Immature natural killer cell (primary cell): ENCODE results near the gene PAX5. TPM values are rescaled to one million over a fixed set of nuclear protein-coding genes. Genes with fewer than 3 reads are reported as not detected.
"Not testable (repeated sequence)": the region's sequence is repeated elsewhere in the genome, so short reads cannot be mapped to it uniquely, and the experiment has no call there.

ENCODE experiments used
- DNase-seq, 3 donors: peaks; one replicate each; pipeline ENCODE4 v3.0.0; 2022; ENCODE audit warnings: mixed read lengths in 1 of 3
- H3K27ac Mint-ChIP-seq, 6 donors: one replicate each; pipeline ENCODE4 v1.8.0; 2020; ENCODE audit warnings: mixed read lengths in 6 of 6, mild to moderate bottlenecking in 5 of 6, inconsistent platforms in 4 of 6, moderate library complexity in 3 of 6
- H3K27me3 Mint-ChIP-seq, 3 donors: one replicate each; pipeline ENCODE4 v1.8.0; 2020 to 2021; ENCODE audit warnings: low read depth in 3 of 3, mild to moderate bottlenecking in 3 of 3, mixed read lengths in 3 of 3, moderate library complexity in 3 of 3, inconsistent platforms in 1 of 3
- H3K36me3 Mint-ChIP-seq, 3 donors: one replicate each; pipeline ENCODE4 v1.8.0; 2020; ENCODE audit warnings: mixed read lengths in 3 of 3, inconsistent platforms in 2 of 3, mild to moderate bottlenecking in 2 of 3
- H3K4me1 Mint-ChIP-seq, 2 donors: one replicate each; pipeline ENCODE4 v1.8.0; 2020; ENCODE audit warnings: inconsistent platforms in 2 of 2, mild to moderate bottlenecking in 2 of 2, mixed read lengths in 2 of 2, moderate library complexity in 1 of 2
- H3K4me3 Mint-ChIP-seq, 5 donors: one replicate each; pipeline ENCODE4 v1.8.0; 2020; ENCODE audit warnings: mild to moderate bottlenecking in 5 of 5, mixed read lengths in 5 of 5, inconsistent platforms in 3 of 5, moderate library complexity in 3 of 5
- H3K9me3 Mint-ChIP-seq, 6 donors: one replicate each; pipeline ENCODE4 v1.8.0; 2020; ENCODE audit warnings: mild to moderate bottlenecking in 6 of 6, mixed read lengths in 6 of 6, inconsistent platforms in 4 of 6, moderate library complexity in 3 of 6
- polyA plus RNA-seq, 3 donors: library from polyadenylated mRNA; unstranded; fragments of 300-500 nt; fragmentation: Illumina TruSeq; gene quantifications; one replicate each; pipeline ENCODE4 v1.2.3, GENCODE V29; 2021

PAX5 gene
- polyA plus RNA-seq = under 1 TPM in 1 of 3 donors, not detected in 2; 0.03 TPM

- Mint-ChIP-seq H3K9me3 (peaks cover 0 to 8% (median 0%) of the 10 kb centered on the region in 6 donors), H3K27me3 (peaks cover 24 to 68% (median 60%) of the 10 kb centered on the region in 3 donors), H3K4me1 (peaks cover 48 to 51% of the 10 kb centered on the region in 2 donors), H3K4me3 (peak within 1 kb of the TSS; percentile 63 to 79 (median 75)), H3K27ac (no peak within 1 kb of the TSS), H3K36me3 (peaks cover 0 to 4% (median 0%) of the 10 kb centered on the region in 3 donors)
- DNase-seq = no peak
Observed at GRCh38 chr9:37033682-37034304, at the start of gene PAX5. Gene PAX5, minus strand, starts transcription at chr9:37034268. Its CDS starts 237 bp downstream, at chr9:37034031.

GRCh38 chr9:37083654-37084053 lies 49.6 kb upstream of the PAX5 start:
- H3K9me3 Mint-ChIP-seq = no peaks in the 10 kb centered on the region
- H3K36me3 Mint-ChIP-seq = peaks cover 7 to 13% (median 8%) of the 10 kb centered on the region in 3 donors
- H3K27me3 Mint-ChIP-seq = peaks cover 5 to 9% (median 7%) of the 10 kb centered on the region in 3 donors
- H3K4me3 Mint-ChIP-seq = no peak overlapping the region
- H3K4me1 Mint-ChIP-seq = peaks cover 36 to 69% of the 10 kb centered on the region in 2 donors
- H3K27ac Mint-ChIP-seq = no peak overlapping the region
- no peak for DNase-seq

GRCh38 chr9:37082214-37082765 lies 48.2 kb upstream of the PAX5 start:
- H3K4me1 Mint-ChIP-seq = peaks cover 36 to 69% of the 10 kb centered on the region in 2 donors
- peaks cover 5 to 9% (median 7%) of the 10 kb centered on the region in 3 donors for H3K27me3 Mint-ChIP-seq
- H3K9me3 Mint-ChIP-seq = no peaks in the 10 kb centered on the region
- H3K36me3 Mint-ChIP-seq = peaks cover 7 to 8% (median 7%) of the 10 kb centered on the region in 3 donors
- H3K4me3 Mint-ChIP-seq = peak overlapping the region in 1 of 5 donors; percentile 98
- peak overlapping the region in 2 of 6 donors; percentile 7 to 62 for H3K27ac Mint-ChIP-seq
- DNase-seq = no peak

DNA sequence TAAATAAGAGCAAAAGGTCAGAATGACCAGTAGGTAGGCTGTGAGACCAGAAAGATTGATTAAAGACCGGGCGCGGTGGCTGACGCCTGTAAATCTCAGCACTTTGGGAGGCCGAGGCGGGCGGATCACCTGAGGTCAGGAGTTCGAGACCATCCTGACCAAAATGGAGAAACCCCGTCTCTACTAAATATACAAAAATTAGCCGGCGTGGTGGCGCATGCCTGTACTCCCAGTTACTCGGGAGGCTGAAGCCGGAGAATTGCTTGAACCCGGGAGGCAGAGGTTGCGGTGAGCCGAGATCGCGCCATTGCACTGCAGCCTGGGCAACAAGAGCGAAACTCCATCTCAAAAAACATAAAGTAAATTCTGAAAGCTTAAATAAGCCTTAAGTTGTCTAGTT lies 47.4 kb upstream of the PAX5 start:
- not testable (repeated sequence) for H3K27me3 Mint-ChIP-seq, DNase-seq, H3K36me3 Mint-ChIP-seq, H3K9me3 Mint-ChIP-seq
- H3K4me3 Mint-ChIP-seq = peak overlapping the region in 4 of 5 donors; percentile 97 to 100 (median 98)
- H3K4me1 Mint-ChIP-seq = peaks cover 36 to 69% of the 10 kb centered on the region in 2 donors
- peak overlapping the region in 3 of 6 donors; percentile 41 to 94 (median 52) for H3K27ac Mint-ChIP-seq

DNA sequence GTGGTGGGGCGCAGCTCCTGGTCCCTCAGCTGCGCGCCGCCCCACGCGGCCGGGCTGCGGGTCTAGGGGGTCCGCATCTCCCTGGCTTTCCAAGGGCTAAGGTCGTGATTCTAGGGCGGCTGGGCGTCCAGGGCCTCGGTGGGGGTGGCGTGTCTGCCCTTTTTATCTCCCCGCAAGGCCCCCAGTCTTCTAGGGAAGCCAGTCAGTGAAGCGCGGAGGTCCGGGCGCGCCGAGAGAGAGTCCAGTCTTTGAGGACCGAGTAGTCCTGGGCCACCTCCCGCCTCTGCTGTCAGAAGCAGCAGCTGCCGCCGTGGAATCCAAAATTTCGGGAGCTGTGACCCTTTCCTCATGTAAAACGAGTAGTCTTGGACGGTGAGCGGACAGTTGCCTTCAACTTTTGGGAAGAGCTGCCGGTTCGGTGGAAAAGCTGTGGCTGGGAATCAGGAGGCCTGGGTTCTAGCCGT lies 46.1 kb upstream of the PAX5 start:
- Mint-ChIP-seq H3K4me1 (peaks cover 34 to 62% of the 10 kb centered on the region in 2 donors), H3K27ac (peak overlapping the region; percentile 92 to 99 (median 96)), H3K4me3 (peak overlapping the region; percentile 96 to 100 (median 98)), H3K27me3 (peaks cover 8 to 14% (median 9%) of the 10 kb centered on the region in 3 donors)
- DNase-seq, H3K9me3 Mint-ChIP-seq, H3K36me3 Mint-ChIP-seq: not testable (repeated sequence)

- Mint-ChIP-seq H3K4me3 (peak overlapping the region; percentile 96 to 100 (median 98)), H3K36me3 (no peaks in the 10 kb centered on the region), H3K27ac (peak overlapping the region; percentile 92 to 99 (median 96)), H3K4me1 (peaks cover 31 to 56% of the 10 kb centered on the region in 2 donors), H3K9me3 (no peaks in the 10 kb centered on the region), H3K27me3 (peaks cover 8 to 14% (median 11%) of the 10 kb centered on the region in 3 donors)
- peak; percentile 92 to 94 (median 94) for DNase-seq
Observed at GRCh38 chr9:37079370-37080164, 45.5 kb upstream of the PAX5 start.

GRCh38 chr9:37074790-37075189 lies 40.7 kb upstream of the PAX5 start:
- H3K4me3 Mint-ChIP-seq, H3K36me3 Mint-ChIP-seq, H3K9me3 Mint-ChIP-seq, DNase-seq, H3K27ac Mint-ChIP-seq: not testable (repeated sequence)
- Mint-ChIP-seq H3K4me1 (peaks cover 9 to 11% of the 10 kb centered on the region in 2 donors), H3K27me3 (peaks cover 6 to 12% (median 7%) of the 10 kb centered on the region in 3 donors)

GRCh38 chr9:37066139-37066725 lies 32.2 kb upstream of the PAX5 start:
- H3K4me1 Mint-ChIP-seq = no peaks in the 10 kb centered on the region
- H3K27ac Mint-ChIP-seq = no peak overlapping the region
- no peaks in the 10 kb centered on the region for H3K36me3 Mint-ChIP-seq
- no peaks in the 10 kb centered on the region for H3K9me3 Mint-ChIP-seq
- H3K4me3 Mint-ChIP-seq = no peak overlapping the region
- no peak for DNase-seq
- peaks cover 2 to 7% (median 5%) of the 10 kb centered on the region in 3 donors for H3K27me3 Mint-ChIP-seq

DNA sequence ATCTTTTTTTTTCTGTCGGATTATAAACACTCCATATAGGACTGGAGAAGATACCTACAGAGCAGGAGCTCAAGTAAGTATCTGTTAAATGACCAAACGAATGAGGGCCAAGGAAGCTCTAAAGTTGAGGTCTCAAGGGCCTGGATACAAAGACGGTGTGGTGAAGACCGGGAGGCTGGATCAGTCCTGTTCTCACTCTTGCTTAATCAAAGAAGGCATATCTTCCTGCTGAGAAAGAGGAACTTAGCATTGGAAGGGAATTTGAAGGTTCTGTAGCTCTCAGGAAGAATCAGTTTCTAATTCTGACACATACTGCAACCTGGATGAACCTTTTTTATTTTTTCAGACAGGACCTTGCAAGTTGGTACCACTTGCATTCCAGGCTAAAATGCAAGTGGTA lies 28.3 kb upstream of the PAX5 start:
- Mint-ChIP-seq H3K4me3 (no peak overlapping the region), H3K27ac (no peak overlapping the region), H3K27me3 (peaks cover 4 to 8% (median 6%) of the 10 kb centered on the region in 3 donors), H3K36me3 (no peaks in the 10 kb centered on the region), H3K9me3 (no peaks in the 10 kb centered on the region), H3K4me1 (no peaks in the 10 kb centered on the region)
- DNase-seq = no peak

DNA sequence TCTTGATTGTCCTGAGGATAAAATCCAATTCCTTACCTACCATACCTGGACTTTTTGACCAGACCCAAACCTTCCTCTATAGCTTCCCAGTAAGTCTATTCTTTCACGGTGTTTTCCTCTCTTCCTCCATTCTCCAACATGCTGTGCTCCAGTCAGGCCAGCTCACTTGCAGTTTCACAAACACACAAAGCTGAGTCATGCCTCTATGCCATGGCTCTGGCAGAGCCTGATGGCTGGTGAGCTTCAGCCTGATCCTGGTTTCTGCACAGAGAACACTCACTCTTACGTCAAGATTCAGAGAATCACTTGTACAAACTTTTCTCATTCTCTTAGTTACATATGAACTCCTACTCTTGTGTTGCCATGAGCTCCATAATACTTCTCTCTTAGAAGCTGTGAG lies 27.7 kb upstream of the PAX5 start:
- Mint-ChIP-seq H3K9me3 (no peaks in the 10 kb centered on the region), H3K36me3 (no peaks in the 10 kb centered on the region), H3K27me3 (peaks cover 4 to 8% (median 5%) of the 10 kb centered on the region in 3 donors), H3K27ac (no peak overlapping the region), H3K4me1 (no peaks in the 10 kb centered on the region), H3K4me3 (no peak overlapping the region)
- DNase-seq = no peak

GRCh38 chr9:37060833-37061232 lies 26.8 kb upstream of the PAX5 start:
- Mint-ChIP-seq H3K36me3 (no peaks in the 10 kb centered on the region), H3K27ac (no peak overlapping the region), H3K27me3 (peaks cover 7 to 11% (median 7%) of the 10 kb centered on the region in 3 donors), H3K9me3 (no peaks in the 10 kb centered on the region), H3K4me1 (no peaks in the 10 kb centered on the region), H3K4me3 (no peak overlapping the region)
- DNase-seq = no peak

GRCh38 chr9:37056046-37056920 lies 22.2 kb upstream of the PAX5 start:
- Mint-ChIP-seq H3K9me3 (peaks cover 0 to 2% (median 0%) of the 10 kb centered on the region in 6 donors), H3K27me3 (peaks cover 10 to 23% (median 12%) of the 10 kb centered on the region in 3 donors), H3K27ac (no peak overlapping the region), H3K4me3 (no peak overlapping the region), H3K4me1 (no peaks in the 10 kb centered on the region), H3K36me3 (no peaks in the 10 kb centered on the region)
- no peak for DNase-seq

- not testable (repeated sequence) for H3K4me3 Mint-ChIP-seq, H3K9me3 Mint-ChIP-seq, H3K4me1 Mint-ChIP-seq, DNase-seq, H3K36me3 Mint-ChIP-seq, H3K27ac Mint-ChIP-seq
- peaks cover 7 to 25% (median 13%) of the 10 kb centered on the region in 3 donors for H3K27me3 Mint-ChIP-seq
Observed at GRCh38 chr9:37054363-37054720, 20.3 kb upstream of the PAX5 start.
